Retinal pigment epithelial cell (primary cell): ENCODE measurements around the gene TFAM.

Source experiments
- DNase-seq: peaks from one replicate; pipeline ENCODE4 v3.0.0-alpha.2; 2010; ENCODE audit warnings: low read depth
- H3K4me3 ChIP-seq: 2 replicates; pipeline ENCODE4 v1.5.1; 2011; ENCODE audit warnings: mild to moderate bottlenecking, low read length, control low read depth, moderate library complexity
- TF ChIP-seq, protein P1 (sequence below): conservative IDR thresholded peaks from 2 replicates; pipeline ENCODE4 v1.5.1; 2011; ENCODE audit warnings: low read depth, low read length, control low read depth, inconsistent platforms

Gene TFAM

DNA sequence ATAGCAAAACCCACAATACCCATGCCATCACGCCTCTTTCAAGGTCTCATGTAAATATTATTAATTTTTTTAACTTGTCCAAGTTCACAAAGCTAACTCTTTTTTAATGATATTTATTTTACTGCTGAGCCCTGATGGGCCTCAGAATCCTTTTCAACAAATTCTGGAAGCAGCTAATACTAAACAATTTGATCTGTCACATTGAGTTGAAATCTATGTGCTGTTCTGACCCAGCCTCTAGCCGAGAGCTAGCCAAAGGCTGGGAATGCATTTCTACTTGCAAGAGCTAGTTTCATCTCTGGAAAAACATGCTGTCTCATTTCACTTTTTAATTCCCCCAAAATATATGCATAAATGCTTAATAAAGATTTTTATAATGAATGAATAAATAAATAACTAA, 47.9 kb downstream of the TFAM start:
- no peak for DNase-seq
- H3K4me3 ChIP-seq, result no peak overlapping the region
- TF ChIP-seq, protein P1, sequence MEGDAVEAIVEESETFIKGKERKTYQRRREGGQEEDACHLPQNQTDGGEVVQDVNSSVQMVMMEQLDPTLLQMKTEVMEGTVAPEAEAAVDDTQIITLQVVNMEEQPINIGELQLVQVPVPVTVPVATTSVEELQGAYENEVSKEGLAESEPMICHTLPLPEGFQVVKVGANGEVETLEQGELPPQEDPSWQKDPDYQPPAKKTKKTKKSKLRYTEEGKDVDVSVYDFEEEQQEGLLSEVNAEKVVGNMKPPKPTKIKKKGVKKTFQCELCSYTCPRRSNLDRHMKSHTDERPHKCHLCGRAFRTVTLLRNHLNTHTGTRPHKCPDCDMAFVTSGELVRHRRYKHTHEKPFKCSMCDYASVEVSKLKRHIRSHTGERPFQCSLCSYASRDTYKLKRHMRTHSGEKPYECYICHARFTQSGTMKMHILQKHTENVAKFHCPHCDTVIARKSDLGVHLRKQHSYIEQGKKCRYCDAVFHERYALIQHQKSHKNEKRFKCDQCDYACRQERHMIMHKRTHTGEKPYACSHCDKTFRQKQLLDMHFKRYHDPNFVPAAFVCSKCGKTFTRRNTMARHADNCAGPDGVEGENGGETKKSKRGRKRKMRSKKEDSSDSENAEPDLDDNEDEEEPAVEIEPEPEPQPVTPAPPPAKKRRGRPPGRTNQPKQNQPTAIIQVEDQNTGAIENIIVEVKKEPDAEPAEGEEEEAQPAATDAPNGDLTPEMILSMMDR, result no peak

DNA sequence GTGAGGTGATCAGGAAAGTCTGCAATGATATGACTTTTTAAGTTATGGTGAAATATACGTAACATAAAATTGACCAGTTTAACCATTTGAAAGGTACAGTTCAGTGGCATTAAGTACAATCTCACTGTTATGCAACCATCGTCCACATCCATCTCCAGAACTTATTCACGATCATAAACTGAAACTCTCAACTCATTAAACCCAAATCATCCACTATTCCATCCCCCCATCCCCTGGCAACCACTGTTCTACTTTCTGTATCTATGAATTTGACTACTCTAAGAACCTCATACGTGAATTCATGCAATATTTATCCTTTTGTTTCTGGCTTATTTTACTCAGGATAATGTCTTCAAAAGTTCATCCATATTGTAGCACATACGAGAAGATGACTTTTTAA, 48.4 kb downstream of the TFAM start:
- no peak overlapping the region for H3K4me3 ChIP-seq
- TF ChIP-seq, protein P1, result no peak
- no peak for DNase-seq

DNA sequence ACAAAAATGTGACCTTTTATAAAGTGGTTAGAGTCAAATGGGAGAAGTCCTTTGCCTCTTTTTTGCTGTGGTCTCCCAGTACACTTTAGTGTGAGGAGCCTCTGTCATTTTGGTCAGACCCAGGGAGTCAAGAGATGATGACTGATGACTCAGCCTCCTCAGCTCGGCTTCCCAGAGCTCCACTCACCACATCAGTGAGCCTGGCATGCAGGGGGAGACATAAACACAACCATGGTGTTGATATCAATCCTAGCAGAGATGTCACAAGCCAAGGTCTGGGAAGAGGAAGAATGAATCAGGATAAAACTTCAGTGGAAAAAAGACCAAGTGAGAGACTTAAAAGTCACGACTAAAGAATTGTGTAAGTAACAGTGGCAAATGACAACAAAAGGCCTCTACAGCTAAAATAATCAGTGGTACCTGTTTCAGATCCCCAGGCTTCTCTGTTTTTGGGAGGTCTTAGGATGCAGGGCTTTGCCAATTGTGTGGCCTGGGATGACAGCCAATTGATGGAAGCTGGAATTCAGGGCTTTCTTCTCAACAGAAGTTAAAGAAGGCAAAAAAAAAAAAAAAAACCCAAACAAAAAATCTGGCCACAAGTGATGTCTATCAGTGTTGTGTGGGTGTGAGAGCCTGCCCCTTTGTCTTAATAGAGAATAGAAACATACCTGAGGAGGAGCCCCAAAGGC, 50.2 kb downstream of the TFAM start:
- DNase-seq, result peak; percentile 87
- TF ChIP-seq, protein P1, result peak; percentile 26
- no peak overlapping the region for H3K4me3 ChIP-seq

DNA sequence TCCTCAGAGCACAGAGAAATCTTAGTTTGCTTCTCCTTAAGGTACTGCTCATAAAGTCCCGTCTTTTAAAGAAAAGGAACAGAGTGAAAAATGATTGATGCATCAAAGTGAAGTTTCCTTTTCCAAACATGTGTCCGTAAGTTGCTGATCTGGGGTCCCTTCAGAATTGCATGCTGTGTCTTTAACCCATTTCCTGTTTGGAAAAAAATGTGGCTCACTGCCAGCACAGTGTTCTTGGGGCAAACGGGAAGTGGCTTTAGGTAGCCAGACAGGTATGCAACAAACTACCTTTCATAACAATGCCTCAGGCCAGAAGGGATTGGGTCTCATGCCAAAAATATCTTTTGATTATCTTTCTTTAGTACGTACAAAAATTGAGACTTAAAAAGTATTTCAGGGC, 50.9 kb downstream of the TFAM start:
- no peak overlapping the region for H3K4me3 ChIP-seq

DNA sequence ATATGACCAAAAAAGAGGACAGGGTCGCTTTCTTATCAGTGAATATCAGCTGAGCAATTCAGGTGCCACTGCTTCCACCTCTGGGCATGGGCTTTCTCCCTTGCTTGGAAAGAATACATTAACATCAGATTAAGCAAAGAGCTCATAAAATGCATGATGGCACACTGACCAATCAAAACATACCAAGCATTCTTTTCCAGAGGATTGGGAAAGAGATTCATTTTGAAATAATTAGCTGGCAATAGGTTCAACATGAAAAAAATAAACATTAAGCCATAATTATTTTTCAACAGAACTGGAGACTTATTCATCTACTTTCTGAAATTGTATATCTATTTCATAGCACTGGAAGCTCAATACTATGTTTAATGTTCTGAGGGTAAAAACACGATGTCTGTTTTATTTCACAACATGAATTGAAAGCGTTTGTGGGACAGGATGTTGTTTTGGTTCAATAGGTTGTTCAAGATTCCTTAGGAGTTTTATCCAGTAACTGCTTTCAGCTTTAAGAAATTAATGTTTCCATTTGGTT, 53.2 kb downstream of the TFAM start:
- no peak overlapping the region for H3K4me3 ChIP-seq
- DNase-seq, result peak; percentile 52
- TF ChIP-seq, protein P1, result no peak

More for the DNA sequence above, 50.9 kb downstream of the TFAM start:
- DNase-seq, result no peak
- TF ChIP-seq, protein P1, result no peak

DNA sequence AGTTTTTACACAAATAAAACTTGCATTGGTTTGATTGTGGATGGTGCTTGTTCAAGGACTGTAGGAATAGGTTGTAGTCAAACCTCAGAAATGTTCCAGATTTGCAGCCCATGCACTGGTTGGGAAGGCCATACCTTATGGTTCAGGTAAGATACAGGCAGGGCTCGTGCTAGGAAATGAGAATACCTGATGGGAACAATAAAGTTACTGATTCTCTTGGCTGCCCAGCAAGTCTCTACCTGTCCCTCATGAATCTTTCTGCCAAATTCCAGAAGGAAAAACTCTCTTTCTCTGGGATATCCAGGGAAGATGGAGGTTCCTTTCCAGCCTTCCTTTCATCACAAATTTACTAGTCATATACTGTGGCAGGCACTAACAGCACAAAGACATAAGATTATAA, 53.8 kb downstream of the TFAM start:
- no peak for DNase-seq
- no peak overlapping the region for H3K4me3 ChIP-seq
- TF ChIP-seq, protein P1, result no peak

DNA sequence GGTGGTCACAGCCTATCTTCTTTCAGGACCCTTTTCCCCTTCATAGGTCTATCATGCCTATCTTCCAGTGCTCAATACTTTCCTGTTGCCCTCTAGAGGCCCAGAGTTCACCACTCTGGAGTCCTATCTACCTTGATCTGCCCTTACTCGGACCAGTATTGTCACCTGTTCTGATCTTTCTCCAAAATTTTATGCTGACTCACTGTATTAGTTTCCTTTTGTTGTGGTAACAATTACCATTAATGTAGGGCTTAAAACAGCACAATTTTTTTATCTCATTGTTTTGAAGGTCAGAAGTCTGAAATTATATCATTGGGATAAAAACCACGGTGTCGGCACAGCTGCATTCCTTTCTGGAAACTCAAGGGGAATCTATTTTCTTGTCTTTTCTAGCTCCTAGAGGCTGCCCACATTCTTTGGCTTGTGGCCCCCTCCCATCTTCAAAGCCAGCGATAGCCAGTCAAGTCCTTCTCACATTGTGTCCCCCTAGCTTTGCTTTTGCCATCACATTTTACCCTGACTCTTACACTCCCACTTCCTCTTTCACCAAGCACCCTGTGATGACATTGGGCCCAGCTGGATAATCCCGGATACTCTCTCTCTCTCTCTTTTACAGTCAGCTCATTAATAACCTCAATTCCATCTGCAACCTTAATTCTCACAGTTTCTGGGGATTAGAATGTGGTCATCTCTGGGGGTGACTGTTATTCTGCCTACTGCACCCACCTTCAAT, 54.6 kb downstream of the TFAM start:
- no peak for DNase-seq
- no peak overlapping the region for H3K4me3 ChIP-seq
- TF ChIP-seq, protein P1, result no peak
